Stomach (tissue), 9 donors: ENCODE results near the gene OBSCN. TPM values are rescaled to one million over a fixed set of nuclear protein-coding genes. Genes with fewer than 3 reads are reported as not detected.

ENCODE experiments used
- DNase-seq, 2 donors: peaks; one replicate each; pipeline versions ENCODE4 v3.0.0 to v3.0.0-alpha.2; 2013 to 2019
- H3K27ac ChIP-seq, 5 donors: fragments of 200-600 bp in 4 of 5; sonication (generic) in 4 of 5; one replicate each; pipeline ENCODE4 v1.5.1; 2013 to 2019; ENCODE audit warnings: mild to moderate bottlenecking in 1 of 5, moderate library complexity in 1 of 5
- H3K27me3 ChIP-seq, 3 donors: fragments of 200-600 bp; sonication (generic); one replicate each; pipeline ENCODE4 v1.5.1; 2017 to 2019; ENCODE audit warnings: mixed run types in 1 of 3
- H3K36me3 ChIP-seq, 4 donors: fragments of 200-600 bp; sonication (generic); 1 replicate in 3 of 4; 2 replicates in 1 of 4; pipeline ENCODE4 v1.5.1; 2016 to 2019
- H3K4me1 ChIP-seq, 4 donors: fragments of 200-600 bp; sonication (generic); one replicate each; pipeline ENCODE4 v1.5.1; 2016 to 2019
- H3K4me3 ChIP-seq, 4 donors: fragments of 200-600 bp; sonication (generic) in 3 of 4; one replicate each; pipeline ENCODE4 v1.5.1; 2016 to 2019; ENCODE audit warnings: mild to moderate bottlenecking in 1 of 4
- H3K9me3 ChIP-seq, 4 donors: fragments of 200-600 bp; sonication (generic); one replicate each; pipeline ENCODE4 v1.5.1; 2016 to 2019
- EP300 ChIP-seq: sonication (generic); formaldehyde crosslinking; IDR thresholded peaks from one replicate; pipeline ENCODE4 v1.6.1; 2017; ENCODE audit warnings: antibody characterized with exemption
- POLR2A ChIP-seq, 4 donors: fragments of 450-650 bp; IDR thresholded peaks; one replicate each; pipeline ENCODE4 v1.6.1; 2016; ENCODE audit warnings: antibody characterized with exemption in 4 of 4, control low read depth in 2 of 4, mild to moderate bottlenecking in 1 of 4, moderate library complexity in 1 of 4
- POLR2AphosphoS5 ChIP-seq, 3 donors: sonication (generic); formaldehyde crosslinking; IDR thresholded peaks; one replicate each; pipeline ENCODE4 v1.6.1; 2016; ENCODE audit warnings: antibody characterized with exemption in 3 of 3
- WGBS, 5 donors: extraction: QIAGEN DNeasy Blood & Tissue Kit in 3 of 5; methylation state at CpG; one replicate each; pipeline versions ENCODE4 v1.1.5 to v1.1.7; 2013 to 2018; 5-methylcytosine and 5-hydroxymethylcytosine counted together
- intact Hi-C: fragments of 100-400 bp; cut with DNase I; formaldehyde crosslinking; loops from one replicate; pipeline ENCODE4 v1.15.1; 2023; ENCODE audit warnings: low total_unique reads
- polyA plus RNA-seq, 3 donors: library from polyadenylated mRNA; stranded (reverse); fragments of 200-250 nt; gene quantifications; one replicate each; pipeline ENCODE4 v1.2.3, GENCODE V29; 2013
- total RNA-seq, 5 donors: library from RNA; depleted of rRNA; stranded (reverse); fragments of >200 nt; gene quantifications; one replicate each; pipeline versions ENCODE4 v1.1.0 to v1.2.3, GENCODE V29; 2014 to 2016
- TF ChIP-seq, protein P1 (sequence below), 7 experiments: fragments of 450-650 bp in 4 of 7; fragments of 200-600 bp in 3 of 7; sonication (generic) in 3 of 7; IDR thresholded peaks; one replicate each; pipeline ENCODE4 v1.5.1; 2016 to 2019; ENCODE audit warnings: antibody characterized with exemption in 7 of 7, control low read depth in 2 of 7, mild to moderate bottlenecking in 1 of 7
- donor health status: healthy with polysubstance abuse.
- donor health status: Bipolar disorder and iron deficiency.
- donor health status: healthy.

OBSCN gene
- total and polyA plus RNA-seq, 8 donors, result 7.2 to 111 (median 24.7) TPM

DNA sequence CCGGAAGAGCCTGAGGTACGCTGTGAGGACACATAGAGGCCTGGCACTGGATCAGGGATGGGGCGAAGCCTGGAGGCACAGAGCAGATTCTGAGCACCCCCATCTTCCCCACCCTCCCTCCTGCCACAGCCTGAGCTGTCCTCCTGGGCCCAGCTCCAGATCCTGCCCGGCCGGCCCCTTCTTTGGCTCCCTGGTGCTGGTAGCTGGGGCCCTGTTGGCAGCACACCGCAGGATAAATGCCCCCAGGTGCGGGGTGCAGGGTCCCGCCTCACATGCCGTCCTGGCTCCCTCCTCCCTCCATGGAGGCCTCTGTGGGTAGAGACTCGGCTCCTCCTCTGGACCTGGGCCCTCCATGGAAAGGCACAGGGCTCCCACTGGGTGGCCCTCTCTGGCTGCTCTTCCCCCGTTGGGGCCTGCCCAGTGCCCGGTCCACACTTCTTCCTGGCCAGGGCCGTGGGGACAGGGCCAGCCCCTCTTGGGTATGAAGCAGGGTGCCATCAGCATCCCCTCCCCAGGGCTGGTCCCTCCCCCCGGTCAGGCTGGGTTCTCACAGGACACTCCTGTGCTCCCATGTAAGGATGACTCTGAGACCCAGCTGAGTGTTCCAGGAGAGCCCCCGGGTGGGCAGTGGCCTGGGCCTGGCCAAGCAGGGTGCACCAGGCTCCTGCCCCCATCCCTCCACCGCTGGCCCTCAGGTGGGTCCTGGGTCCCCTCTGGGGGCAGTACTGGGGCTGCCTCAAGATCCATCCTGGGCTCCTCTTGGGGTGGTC lies 1.1 kb upstream of the OBSCN start:
- intact Hi-C loops, result no loop called here
- DNase-seq, result no peak
- TF ChIP-seq EP300, result no peak
- TF ChIP-seq POLR2A (IDR thresholded peaks at IDR 0.05), result no peak
- TF ChIP-seq, protein P1, sequence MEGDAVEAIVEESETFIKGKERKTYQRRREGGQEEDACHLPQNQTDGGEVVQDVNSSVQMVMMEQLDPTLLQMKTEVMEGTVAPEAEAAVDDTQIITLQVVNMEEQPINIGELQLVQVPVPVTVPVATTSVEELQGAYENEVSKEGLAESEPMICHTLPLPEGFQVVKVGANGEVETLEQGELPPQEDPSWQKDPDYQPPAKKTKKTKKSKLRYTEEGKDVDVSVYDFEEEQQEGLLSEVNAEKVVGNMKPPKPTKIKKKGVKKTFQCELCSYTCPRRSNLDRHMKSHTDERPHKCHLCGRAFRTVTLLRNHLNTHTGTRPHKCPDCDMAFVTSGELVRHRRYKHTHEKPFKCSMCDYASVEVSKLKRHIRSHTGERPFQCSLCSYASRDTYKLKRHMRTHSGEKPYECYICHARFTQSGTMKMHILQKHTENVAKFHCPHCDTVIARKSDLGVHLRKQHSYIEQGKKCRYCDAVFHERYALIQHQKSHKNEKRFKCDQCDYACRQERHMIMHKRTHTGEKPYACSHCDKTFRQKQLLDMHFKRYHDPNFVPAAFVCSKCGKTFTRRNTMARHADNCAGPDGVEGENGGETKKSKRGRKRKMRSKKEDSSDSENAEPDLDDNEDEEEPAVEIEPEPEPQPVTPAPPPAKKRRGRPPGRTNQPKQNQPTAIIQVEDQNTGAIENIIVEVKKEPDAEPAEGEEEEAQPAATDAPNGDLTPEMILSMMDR (IDR thresholded peaks at IDR 0.05), result no peak
- no peak for TF ChIP-seq POLR2AphosphoS5 (IDR thresholded peaks at IDR 0.05)
- H3K27ac ChIP-seq, result no peak overlapping the region
- H3K4me1 ChIP-seq, result peaks cover 0 to 3% (median 0%) of the 10 kb centered on the region in 4 donors
- H3K9me3 ChIP-seq, result no peaks in the 10 kb centered on the region
- peaks cover 0 to 51% (median 13%) of the 10 kb centered on the region in 3 donors for H3K27me3 ChIP-seq
- no peaks in the 10 kb centered on the region for H3K36me3 ChIP-seq
- 47 to 62% (median 55%) methylated on average over 10 to 16 of the region's 16 CpGs for WGBS, 5 donors
- H3K4me3 ChIP-seq, result no peak overlapping the region

DNA sequence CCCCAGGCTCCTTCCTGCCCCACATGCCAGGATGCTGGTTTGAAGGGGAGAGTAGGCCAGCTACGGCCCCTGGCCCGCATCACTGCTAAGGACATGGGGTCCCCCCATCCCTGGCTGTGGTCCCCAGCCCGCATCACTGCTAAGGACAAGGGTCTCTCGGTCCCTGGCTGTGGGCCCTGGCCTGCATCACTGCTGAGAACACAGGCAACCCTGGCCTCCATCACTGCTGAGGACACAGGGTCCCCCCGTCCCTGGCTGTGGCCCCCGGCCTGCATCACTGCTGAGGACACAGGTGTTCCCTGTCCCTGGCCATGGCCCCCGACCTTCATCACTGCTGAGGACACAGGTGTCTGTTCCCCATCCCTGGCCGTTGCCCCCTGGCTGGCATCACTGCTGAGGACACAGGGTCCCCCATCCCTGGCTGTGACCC lies 448 bp upstream of the OBSCN start:
- intact Hi-C loops, result no loop called here
- Histone ChIP-seq H3K9me3 (no peaks in the 10 kb centered on the region), H3K27me3 (peaks cover 0 to 57% (median 14%) of the 10 kb centered on the region in 3 donors), H3K4me1 (peaks cover under 1 to 4% (median 1%) of the 10 kb centered on the region in 4 donors), H3K27ac (no peak overlapping the region), H3K4me3 (no peak overlapping the region), H3K36me3 (no peaks in the 10 kb centered on the region)
- no peak for DNase-seq
- WGBS, 5 donors, result 76 to 83% (median 78%) methylated on average over 5 to 8 of the region's 8 CpGs
- TF ChIP-seq POLR2AphosphoS5 (IDR thresholded peaks at IDR 0.05) (no peak), EP300 (no peak), POLR2A (IDR thresholded peaks at IDR 0.05) (no peak)
- TF ChIP-seq, protein P1 (IDR thresholded peaks at IDR 0.05), result no peak

DNA sequence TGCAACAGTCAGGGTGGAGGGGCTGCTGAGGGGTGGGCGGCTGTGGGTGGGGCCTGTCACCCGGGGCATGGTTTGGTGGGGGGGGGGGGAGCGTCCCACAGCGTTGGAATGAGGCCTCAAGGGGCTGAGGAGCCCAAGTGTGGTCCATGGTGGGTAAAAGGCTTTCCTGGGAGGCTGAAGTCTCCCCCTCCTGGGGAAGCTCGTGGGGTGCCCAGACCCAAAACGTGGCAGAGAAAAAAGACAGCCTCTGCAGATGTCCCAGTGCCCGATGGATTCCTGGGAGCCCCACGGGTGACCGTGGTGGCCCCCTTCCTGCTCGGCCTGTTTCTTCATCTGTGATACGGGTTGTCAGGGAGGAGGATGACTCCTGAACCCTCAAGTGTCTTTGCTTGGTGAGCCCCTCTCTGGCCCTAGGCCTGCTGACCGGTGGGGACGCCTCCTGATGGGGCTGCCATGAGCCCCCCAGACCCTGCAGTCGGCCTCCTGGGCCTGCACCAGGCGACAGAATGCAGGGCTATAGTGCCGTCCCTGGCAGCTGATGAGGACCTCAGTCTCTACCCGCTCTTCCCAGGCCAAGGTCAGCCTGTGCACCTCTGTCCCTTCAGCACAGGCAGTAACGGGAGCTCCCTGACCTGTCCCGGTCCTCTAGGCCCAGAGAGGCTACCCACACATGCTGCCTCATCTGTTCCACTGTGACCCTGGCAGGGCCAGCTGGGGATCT lies 1.1 kb downstream of the OBSCN start:
- WGBS, 5 donors, result 68 to 87% (median 71%) methylated on average over 7 to 19 of the region's 19 CpGs
- intact Hi-C loops, result no loop called here
- Histone ChIP-seq H3K4me3 (no peak overlapping the region), H3K27ac (no peak overlapping the region), H3K36me3 (no peaks in the 10 kb centered on the region), H3K27me3 (peaks cover 0 to 68% (median 21%) of the 10 kb centered on the region in 3 donors), H3K4me1 (peaks cover 10 to 19% (median 15%) of the 10 kb centered on the region in 4 donors), H3K9me3 (no peaks in the 10 kb centered on the region)
- no peak for DNase-seq
- TF ChIP-seq POLR2A (IDR thresholded peaks at IDR 0.05) (no peak), EP300 (no peak), POLR2AphosphoS5 (IDR thresholded peaks at IDR 0.05) (no peak)
- TF ChIP-seq, protein P1 (IDR thresholded peaks at IDR 0.05), result no peak

DNA sequence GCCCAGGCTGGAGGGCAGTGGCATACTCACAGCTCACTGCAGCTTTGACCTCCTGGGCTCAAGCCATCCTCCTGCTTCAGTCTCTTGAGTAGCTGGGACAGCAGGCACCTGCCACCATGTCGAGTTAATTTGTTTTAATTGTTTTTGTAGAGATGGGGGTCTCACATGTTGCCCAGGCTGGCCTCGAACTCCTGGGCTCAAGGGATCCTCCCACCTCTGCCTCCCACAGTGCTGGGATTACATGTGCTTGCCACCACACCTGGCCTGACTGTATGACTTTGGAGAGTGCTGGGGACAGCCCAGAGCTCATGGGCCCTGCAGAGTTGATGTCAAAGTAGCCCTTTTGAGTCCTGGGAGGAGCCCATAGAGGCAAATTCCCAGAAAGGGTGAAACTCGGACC lies 1.8 kb downstream of the OBSCN start:
- Histone ChIP-seq H3K4me3 (no peak overlapping the region), H3K27ac (no peak overlapping the region), H3K36me3 (no peaks in the 10 kb centered on the region), H3K9me3 (no peaks in the 10 kb centered on the region), H3K4me1 (peaks cover 10 to 23% (median 17%) of the 10 kb centered on the region in 4 donors), H3K27me3 (peaks cover 0 to 74% (median 21%) of the 10 kb centered on the region in 3 donors)
- intact Hi-C loops, result no loop called here
- DNase-seq, result no peak
- 78 to 89% (median 85%) methylated on average over 2 to 3 of the region's 3 CpGs for WGBS, 5 donors
- TF ChIP-seq EP300 (no peak), POLR2A (IDR thresholded peaks at IDR 0.05) (no peak), POLR2AphosphoS5 (IDR thresholded peaks at IDR 0.05) (no peak)
- TF ChIP-seq, protein P1 (IDR thresholded peaks at IDR 0.05), result no peak
